ENCODE data around the gene ARHGAP8. TPM values are rescaled to one million over a fixed set of nuclear protein-coding genes. Genes with fewer than 3 reads are reported as not detected.

Gene ARHGAP8
- total RNA-seq, 1 donor from 2014 or later: 0.49 TPM

DNA sequence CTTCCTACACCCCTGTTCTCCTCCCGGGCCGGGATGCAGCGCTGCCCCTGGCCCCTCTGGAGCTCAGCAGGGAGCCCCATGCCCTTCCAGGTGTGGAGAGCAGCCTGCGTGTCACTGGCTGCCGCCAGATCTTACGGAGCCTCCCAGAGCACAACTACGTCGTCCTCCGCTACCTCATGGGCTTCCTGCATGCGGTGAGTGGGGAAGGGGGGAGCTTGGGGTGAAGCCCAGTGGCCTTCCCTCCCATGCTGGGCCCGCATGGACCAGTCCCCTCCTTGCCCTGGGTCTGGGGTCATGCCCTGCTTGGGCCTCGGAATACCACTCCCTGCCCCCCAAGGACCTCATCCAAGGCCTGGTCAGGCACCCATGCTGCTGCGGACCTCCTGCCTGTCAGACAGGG, 107.3 kb downstream of the ARHGAP8 start:
- no peak for ATAC-seq (ENCODE audit: low read depth)
- Mint-ChIP-seq H3K9me3 (no peaks in the 10 kb centered on the region), H3K27ac (no peak overlapping the region), H3K36me3 (ENCODE audit: low read depth) (no peaks in the 10 kb centered on the region), H3K27me3 (peaks cover 5% of the 10 kb centered on the region), H3K4me1 (no peaks in the 10 kb centered on the region), H3K4me3 (no peak overlapping the region)
- intact Hi-C loops (cut with micrococcal nuclease): no loop called here
- ChIA-PET CTCF (no interaction called here), POLR2A (no interaction called here)
- TF ChIP-seq, protein P1, sequence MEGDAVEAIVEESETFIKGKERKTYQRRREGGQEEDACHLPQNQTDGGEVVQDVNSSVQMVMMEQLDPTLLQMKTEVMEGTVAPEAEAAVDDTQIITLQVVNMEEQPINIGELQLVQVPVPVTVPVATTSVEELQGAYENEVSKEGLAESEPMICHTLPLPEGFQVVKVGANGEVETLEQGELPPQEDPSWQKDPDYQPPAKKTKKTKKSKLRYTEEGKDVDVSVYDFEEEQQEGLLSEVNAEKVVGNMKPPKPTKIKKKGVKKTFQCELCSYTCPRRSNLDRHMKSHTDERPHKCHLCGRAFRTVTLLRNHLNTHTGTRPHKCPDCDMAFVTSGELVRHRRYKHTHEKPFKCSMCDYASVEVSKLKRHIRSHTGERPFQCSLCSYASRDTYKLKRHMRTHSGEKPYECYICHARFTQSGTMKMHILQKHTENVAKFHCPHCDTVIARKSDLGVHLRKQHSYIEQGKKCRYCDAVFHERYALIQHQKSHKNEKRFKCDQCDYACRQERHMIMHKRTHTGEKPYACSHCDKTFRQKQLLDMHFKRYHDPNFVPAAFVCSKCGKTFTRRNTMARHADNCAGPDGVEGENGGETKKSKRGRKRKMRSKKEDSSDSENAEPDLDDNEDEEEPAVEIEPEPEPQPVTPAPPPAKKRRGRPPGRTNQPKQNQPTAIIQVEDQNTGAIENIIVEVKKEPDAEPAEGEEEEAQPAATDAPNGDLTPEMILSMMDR (IDR thresholded peaks at IDR 0.05): no peak
- DNase-seq: no peak

DNA sequence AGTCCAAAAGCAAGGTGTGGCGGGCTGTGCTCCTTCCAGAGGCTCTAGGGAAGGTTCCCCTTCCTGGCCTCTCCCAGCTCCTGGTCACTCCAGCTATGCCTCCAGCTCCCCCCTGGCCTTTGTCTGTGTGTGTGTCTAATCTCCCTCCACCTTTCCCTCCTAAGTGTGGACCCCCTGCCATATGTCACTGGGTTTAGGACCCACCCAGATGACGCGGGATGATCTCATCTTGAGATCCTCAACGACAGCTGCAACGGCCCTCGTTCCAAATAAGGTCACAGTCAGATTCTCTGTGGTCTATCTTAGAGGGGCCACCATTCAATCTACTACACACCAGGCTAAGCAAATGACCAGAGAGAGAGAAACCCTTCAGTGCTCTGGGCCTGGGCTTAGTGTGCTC, 107.9 kb downstream of the ARHGAP8 start:
- DNase-seq (no peak), ATAC-seq (ENCODE audit: low read depth) (no peak)
- intact Hi-C loops (cut with micrococcal nuclease): no loop called here
- H3K4me1 Mint-ChIP-seq: no peaks in the 10 kb centered on the region
- no peaks in the 10 kb centered on the region for H3K9me3 Mint-ChIP-seq
- no peaks in the 10 kb centered on the region for H3K36me3 Mint-ChIP-seq (ENCODE audit: low read depth)
- H3K27me3 Mint-ChIP-seq: peaks cover 8% of the 10 kb centered on the region
- no peak overlapping the region for H3K27ac Mint-ChIP-seq
- ChIA-PET POLR2A (no interaction called here), CTCF (no interaction called here)
- TF ChIP-seq, protein P1 (IDR thresholded peaks at IDR 0.05): no peak
- no peak overlapping the region for H3K4me3 Mint-ChIP-seq

DNA sequence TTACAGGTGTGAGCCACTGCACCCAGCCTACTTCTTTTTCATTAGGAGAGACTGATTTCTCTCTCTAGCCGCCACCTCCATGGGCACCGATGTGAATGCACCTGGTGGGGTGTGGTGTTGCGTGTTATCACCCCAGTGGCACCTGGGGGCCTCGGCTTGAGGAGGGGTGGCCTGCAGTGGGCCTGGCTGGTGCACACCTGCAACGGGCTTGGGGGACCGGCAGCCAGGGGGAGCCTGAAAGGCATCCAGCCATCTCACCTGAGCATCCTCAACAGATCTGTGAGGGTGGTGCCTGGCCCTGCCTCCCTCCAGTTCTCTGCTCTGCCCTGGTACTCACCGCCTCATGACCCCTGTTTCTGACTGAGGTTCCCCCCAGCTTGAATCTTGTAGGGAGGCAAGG, 108.9 kb downstream of the ARHGAP8 start:
- no peak overlapping the region for H3K27ac Mint-ChIP-seq
- no peak overlapping the region for H3K4me3 Mint-ChIP-seq
- DNase-seq (no peak), ATAC-seq (ENCODE audit: low read depth) (no peak)
- intact Hi-C loops (cut with micrococcal nuclease): no loop called here
- H3K4me1 Mint-ChIP-seq: no peaks in the 10 kb centered on the region
- POLR2A ChIA-PET: no interaction called here
- H3K36me3 Mint-ChIP-seq (ENCODE audit: low read depth): no peaks in the 10 kb centered on the region
- peaks cover 8% of the 10 kb centered on the region for H3K27me3 Mint-ChIP-seq
- no peaks in the 10 kb centered on the region for H3K9me3 Mint-ChIP-seq
- CTCF ChIA-PET: no interaction called here
- TF ChIP-seq, protein P1 (IDR thresholded peaks at IDR 0.05): no peak

DNA sequence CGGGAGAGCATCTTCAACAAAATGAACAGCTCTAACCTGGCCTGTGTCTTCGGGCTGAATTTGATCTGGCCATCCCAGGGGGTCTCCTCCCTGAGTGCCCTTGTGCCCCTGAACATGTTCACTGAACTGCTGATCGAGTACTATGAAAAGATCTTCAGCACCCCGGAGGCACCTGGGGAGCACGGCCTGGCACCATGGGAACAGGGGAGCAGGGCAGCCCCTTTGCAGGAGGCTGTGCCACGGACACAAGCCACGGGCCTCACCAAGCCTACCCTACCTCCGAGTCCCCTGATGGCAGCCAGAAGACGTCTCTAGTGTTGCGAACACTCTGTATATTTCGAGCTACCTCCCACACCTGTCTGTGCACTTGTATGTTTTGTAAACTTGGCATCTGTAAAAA, 109.9 kb downstream of the ARHGAP8 start:
- POLR2A ChIA-PET: no interaction called here
- Mint-ChIP-seq H3K36me3 (ENCODE audit: low read depth) (no peaks in the 10 kb centered on the region), H3K27me3 (peaks cover 8% of the 10 kb centered on the region), H3K4me1 (no peaks in the 10 kb centered on the region), H3K27ac (no peak overlapping the region), H3K9me3 (no peaks in the 10 kb centered on the region), H3K4me3 (no peak overlapping the region)
- intact Hi-C loops (cut with micrococcal nuclease): no loop called here
- TF ChIP-seq, protein P1 (IDR thresholded peaks at IDR 0.05): no peak
- ATAC-seq (ENCODE audit: low read depth) (no peak), DNase-seq (no peak)
- CTCF ChIA-PET: no interaction called here

DNA sequence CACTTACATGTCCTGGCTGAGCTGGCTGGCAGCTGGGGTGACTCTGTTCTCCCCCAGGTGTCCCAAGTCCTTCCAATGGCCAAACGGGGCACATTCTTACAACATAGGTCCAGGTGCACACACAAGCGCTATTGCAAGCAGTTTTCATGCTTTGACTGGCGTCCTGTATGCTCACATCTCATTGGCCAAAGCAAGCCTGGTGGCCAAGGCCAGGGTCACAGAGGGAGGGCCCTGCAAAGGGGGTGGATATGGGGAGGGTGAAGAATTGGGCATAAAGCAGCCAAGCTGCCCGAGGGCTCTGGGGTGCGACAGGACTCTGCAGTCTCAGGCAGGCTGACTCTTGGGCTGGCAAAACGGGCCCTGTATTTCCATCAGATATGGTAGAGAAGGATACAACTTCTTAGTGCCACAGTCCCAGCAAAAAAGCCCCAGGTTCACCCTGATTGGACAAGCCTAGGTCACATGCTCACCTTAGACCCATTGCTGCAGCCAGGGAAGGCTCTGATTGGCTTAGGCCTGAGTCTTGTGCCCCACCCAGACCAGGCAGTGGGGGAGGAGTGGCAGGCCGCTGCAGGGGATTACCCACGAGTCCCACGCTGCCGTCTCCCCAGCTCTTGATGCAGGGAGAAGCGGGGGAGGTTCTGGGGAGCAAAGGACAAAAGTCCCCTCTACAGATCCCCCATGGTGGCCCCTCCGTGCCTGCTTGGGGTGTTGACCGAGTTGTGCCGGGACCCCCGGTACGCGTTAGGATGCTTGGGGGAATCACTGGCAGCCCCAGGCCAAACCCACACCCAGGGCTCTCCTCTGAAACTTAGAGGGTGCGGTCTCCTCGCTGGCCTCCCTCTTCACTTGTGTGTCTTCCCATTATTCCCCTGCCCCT, 110.8 kb downstream of the ARHGAP8 start:
- TF ChIP-seq, protein P1 (IDR thresholded peaks at IDR 0.05): no peak
- no peak for DNase-seq

More for the DNA sequence above, 110.8 kb downstream of the ARHGAP8 start:
- Mint-ChIP-seq H3K9me3 (no peaks in the 10 kb centered on the region), H3K36me3 (ENCODE audit: low read depth) (no peaks in the 10 kb centered on the region), H3K4me1 (no peaks in the 10 kb centered on the region), H3K27ac (no peak overlapping the region), H3K4me3 (no peak overlapping the region), H3K27me3 (peaks cover 8% of the 10 kb centered on the region)
- ChIA-PET POLR2A (no interaction called here), CTCF (no interaction called here)
- ATAC-seq (ENCODE audit: low read depth): no peak
- intact Hi-C loops (cut with micrococcal nuclease): no loop called here
